PFSK-1 (cell line): ENCODE measurements around the gene FAM117A.
A peak's percentile ranks its signal among the peaks of the same experiment; 100 is the strongest.

Experiments used
- FOXP2 ChIP-seq: optimal IDR thresholded peaks from 2 replicates; pipeline ENCODE3; 2011; ENCODE audit warnings: borderline replicate concordance, control low read depth, inconsistent platforms; ENCODE audit not compliant: insufficient read depth; ENCODE audit errors: extremely low read length, extremely low read depth
- POLR2AphosphoS5 ChIP-seq: IDR thresholded peaks from 2 replicates; pipeline ENCODE4 v1.6.1; 2012; ENCODE audit warnings: low read depth, mild to moderate bottlenecking, control low read depth, low read length, moderate library complexity
- SIN3A ChIP-seq: IDR thresholded peaks from 2 replicates; pipeline ENCODE4 v1.6.1; 2012; ENCODE audit warnings: mild to moderate bottlenecking, low read length, moderate library complexity, borderline replicate concordance; ENCODE audit not compliant: insufficient read depth
- TAF1 ChIP-seq: IDR thresholded peaks from 2 replicates; pipeline ENCODE4 v1.6.1; 2012; ENCODE audit warnings: low read length, control low read depth, borderline replicate concordance; ENCODE audit not compliant: insufficient read depth
- TF ChIP-seq, protein P1 (sequence below), 2 experiments: IDR thresholded peaks; 2 replicates each; pipeline versions ENCODE4 v1.6.1 to v1.8.0; 2011 to 2012; ENCODE audit warnings: low read depth in 2 of 2, low read length in 2 of 2, control low read depth in 1 of 2, inconsistent platforms in 1 of 2, mild to moderate bottlenecking in 1 of 2, moderate library complexity in 1 of 2; ENCODE audit not compliant: insufficient read depth in 1 of 2

The FAM117A gene

DNA sequence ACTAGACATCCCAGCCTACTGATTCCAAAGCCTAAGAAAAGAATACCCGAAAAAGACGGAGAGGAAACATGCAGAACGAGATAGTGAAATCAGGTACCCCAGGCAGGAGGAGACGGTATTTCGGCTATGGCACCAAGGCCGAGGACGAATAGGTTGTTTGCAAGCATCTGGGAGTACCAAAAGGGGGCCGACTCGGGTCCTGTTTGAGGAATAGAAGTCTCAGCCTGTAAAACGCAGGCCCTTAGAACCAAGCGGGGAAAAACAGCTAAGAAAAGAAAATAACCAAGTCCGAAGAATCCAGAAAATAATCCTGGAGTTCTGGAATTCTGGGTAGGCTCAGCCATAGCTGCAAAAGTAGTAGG is 56.7 kb downstream of the FAM117A start:
- TF ChIP-seq FOXP2 (no peak), TAF1 (peak; percentile 23; the same call in 1 of the 2 replicates), SIN3A (no peak), POLR2AphosphoS5 (no peak; the same call in 1 of the 2 replicates)
- TF ChIP-seq, protein P1, sequence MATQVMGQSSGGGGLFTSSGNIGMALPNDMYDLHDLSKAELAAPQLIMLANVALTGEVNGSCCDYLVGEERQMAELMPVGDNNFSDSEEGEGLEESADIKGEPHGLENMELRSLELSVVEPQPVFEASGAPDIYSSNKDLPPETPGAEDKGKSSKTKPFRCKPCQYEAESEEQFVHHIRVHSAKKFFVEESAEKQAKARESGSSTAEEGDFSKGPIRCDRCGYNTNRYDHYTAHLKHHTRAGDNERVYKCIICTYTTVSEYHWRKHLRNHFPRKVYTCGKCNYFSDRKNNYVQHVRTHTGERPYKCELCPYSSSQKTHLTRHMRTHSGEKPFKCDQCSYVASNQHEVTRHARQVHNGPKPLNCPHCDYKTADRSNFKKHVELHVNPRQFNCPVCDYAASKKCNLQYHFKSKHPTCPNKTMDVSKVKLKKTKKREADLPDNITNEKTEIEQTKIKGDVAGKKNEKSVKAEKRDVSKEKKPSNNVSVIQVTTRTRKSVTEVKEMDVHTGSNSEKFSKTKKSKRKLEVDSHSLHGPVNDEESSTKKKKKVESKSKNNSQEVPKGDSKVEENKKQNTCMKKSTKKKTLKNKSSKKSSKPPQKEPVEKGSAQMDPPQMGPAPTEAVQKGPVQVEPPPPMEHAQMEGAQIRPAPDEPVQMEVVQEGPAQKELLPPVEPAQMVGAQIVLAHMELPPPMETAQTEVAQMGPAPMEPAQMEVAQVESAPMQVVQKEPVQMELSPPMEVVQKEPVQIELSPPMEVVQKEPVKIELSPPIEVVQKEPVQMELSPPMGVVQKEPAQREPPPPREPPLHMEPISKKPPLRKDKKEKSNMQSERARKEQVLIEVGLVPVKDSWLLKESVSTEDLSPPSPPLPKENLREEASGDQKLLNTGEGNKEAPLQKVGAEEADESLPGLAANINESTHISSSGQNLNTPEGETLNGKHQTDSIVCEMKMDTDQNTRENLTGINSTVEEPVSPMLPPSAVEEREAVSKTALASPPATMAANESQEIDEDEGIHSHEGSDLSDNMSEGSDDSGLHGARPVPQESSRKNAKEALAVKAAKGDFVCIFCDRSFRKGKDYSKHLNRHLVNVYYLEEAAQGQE (IDR thresholded peaks at IDR 0.05; ENCODE audit: insufficient read depth in 1 of 2, low read depth in 2 of 2, low read length in 2 of 2) = no peak

DNA sequence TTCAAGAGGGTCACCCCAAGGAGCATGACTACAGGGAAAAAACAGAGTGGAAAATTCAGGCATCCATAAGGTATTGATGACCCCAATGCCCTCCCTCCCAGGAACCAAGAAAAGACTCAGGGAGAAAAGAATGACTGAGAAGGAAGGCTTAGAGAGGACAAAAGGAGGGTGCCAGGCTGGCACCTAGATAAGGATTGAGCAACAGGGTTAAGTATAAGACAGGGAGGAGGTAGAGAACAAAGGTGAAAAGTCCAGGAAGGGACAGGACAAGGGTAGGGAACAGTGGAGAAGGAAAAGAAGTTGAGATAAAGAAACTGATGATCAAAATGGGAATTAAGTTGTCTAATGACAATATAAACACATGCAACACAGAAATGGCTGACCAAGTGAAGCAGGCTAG is 58.7 kb downstream of the FAM117A start:
- TF ChIP-seq SIN3A = no peak
- TF ChIP-seq POLR2AphosphoS5 = no peak
- TF ChIP-seq TAF1 = no peak

GRCh38 chr17:49703557-49704277 is 60.2 kb downstream of the FAM117A start:
- TF ChIP-seq SIN3A (no peak), POLR2AphosphoS5 (no peak), FOXP2 (no peak), TAF1 (no peak)
- TF ChIP-seq, protein P1 (IDR thresholded peaks at IDR 0.05; ENCODE audit: insufficient read depth in 1 of 2, low read depth in 2 of 2, low read length in 2 of 2) = no peak

GRCh38 chr17:49700960-49701359 is 63.0 kb downstream of the FAM117A start:
- TF ChIP-seq TAF1 (no peak), SIN3A (no peak), FOXP2 (no peak), POLR2AphosphoS5 (no peak)
- TF ChIP-seq, protein P1 (IDR thresholded peaks at IDR 0.05; ENCODE audit: insufficient read depth in 1 of 2, low read depth in 2 of 2, low read length in 2 of 2) = no peak

DNA sequence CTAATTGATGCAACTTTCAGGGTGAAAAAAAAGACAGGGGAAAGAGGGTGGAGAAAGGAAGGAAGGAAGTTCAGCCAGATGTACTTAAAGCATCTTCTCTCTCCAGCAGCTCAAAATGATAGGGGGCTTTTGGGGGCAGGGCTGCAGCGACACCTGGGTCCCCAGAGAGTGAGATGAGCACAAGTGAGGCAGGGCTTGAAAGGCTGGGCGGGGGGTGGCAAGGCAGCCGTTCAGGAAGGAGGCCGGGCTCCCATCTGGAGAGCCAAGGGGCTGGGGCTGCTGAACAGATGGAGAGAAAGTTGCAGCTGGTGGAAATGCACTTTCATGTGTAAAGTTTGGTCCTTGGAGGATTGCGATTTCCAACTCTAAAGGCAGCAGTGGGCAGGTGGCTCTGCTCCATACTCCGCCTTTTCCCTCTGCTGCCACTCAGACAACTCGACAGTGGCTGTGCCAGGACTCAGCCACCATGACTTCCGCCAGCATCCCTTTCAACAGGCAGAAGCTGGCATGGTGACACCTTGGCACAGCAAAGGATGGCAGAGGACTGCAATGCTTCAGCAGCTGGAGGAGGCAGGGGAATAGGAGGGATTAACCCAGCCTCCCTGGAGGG is 63.9 kb downstream of the FAM117A start:
- TF ChIP-seq SIN3A (no peak), TAF1 (no peak)

DNA sequence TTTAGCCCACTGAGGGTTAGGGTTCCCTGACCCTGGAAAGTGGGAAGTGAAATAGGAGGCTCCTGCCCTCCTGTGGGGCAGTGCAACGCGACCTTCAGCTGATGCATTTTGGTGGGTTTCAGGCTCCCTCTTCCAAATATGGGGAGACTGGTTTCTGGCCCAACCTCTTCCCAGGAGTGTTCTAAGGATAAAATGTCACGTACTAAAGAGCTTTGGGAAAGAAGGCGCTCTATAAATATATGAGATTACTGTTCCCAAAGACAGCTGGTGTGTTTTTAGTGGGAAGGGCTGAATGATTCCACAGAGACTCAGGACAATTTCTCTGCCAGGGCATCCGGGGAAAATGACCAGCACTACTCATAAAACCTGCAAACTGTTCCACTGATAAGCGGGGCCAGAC is 65.9 kb downstream of the FAM117A start:
- TF ChIP-seq SIN3A = no peak
- TF ChIP-seq FOXP2 = no peak
- no peak for TF ChIP-seq POLR2AphosphoS5
- TF ChIP-seq, protein P1 (IDR thresholded peaks at IDR 0.05; ENCODE audit: insufficient read depth in 1 of 2, low read depth in 2 of 2, low read length in 2 of 2) = no peak
- no peak for TF ChIP-seq TAF1
